ENCODE data around the gene C1orf198. TPM values are rescaled to one million over a fixed set of nuclear protein-coding genes. Genes with fewer than 3 reads are reported as not detected.

C1orf198 gene
- total and polyA plus RNA-seq, 2 of the 4 experiments (the other 2 are of a cell fraction) = 67.4 to 76.2 TPM

- Histone ChIP-seq H3K9me1 (ENCODE audit: insufficient read depth, low read length) (peaks cover 47% of the 10 kb centered on the region), H3K14ac (replicated peaks; ENCODE audit: low read depth, low read length) (no peak overlapping the region), H4K20me1 (ENCODE audit: insufficient read depth, low read length) (peaks cover 92% of the 10 kb centered on the region), H3K36me3 (ENCODE audit: control insufficient read depth, insufficient read depth, low read length) (peaks cover 14% of the 10 kb centered on the region), H3K79me1 (ENCODE audit: low read depth in 1 of 2, low read length in 2 of 2) (peaks cover 26 to 90% of the 10 kb centered on the region in 2 experiments), H4K5ac (ENCODE audit: low read depth, low read length) (no peak overlapping the region), H3K4me3 (ENCODE audit: insufficient read depth, low read depth, low read length) (no peak overlapping the region), H4K91ac (ENCODE audit: insufficient read depth, low read depth, low read length) (no peak overlapping the region), H3K27me3 (ENCODE audit: control insufficient read depth, insufficient read depth, low read length) (no peaks in the 10 kb centered on the region), H2BK15ac (ENCODE audit: low read depth, low read length) (no peak overlapping the region), H3K4me1 (ENCODE audit: control insufficient read depth, insufficient read depth, low read length) (peaks cover 55% of the 10 kb centered on the region), H3K9me3 (ENCODE audit: control insufficient read depth, insufficient read depth, low read length) (no peaks in the 10 kb centered on the region), H2AK9ac (replicated peaks; ENCODE audit: low read depth, low read length, poor library complexity) (no peak overlapping the region), H2BK20ac (ENCODE audit: low read depth, low read length) (no peak overlapping the region), H2BK5ac (ENCODE audit: low read depth, low read length, poor library complexity, severe bottlenecking) (no peak overlapping the region), H4K8ac (ENCODE audit: low read depth in 2 of 2, low read length in 2 of 2) (no peak overlapping the region), H3K27ac (ENCODE audit: insufficient read depth, low read length) (no peak overlapping the region), H3K9ac (ENCODE audit: low read depth, low read length) (no peak overlapping the region), H3K56ac (ENCODE audit: extremely low read depth, insufficient read depth, low read length) (no peak overlapping the region), H3K4ac (ENCODE audit: low read depth, low read length) (no peak overlapping the region), H3K23ac (ENCODE audit: low read depth, low read length) (no peak overlapping the region), H3K4me2 (ENCODE audit: low read depth, low read length) (no peak overlapping the region), H3K18ac (ENCODE audit: low read depth, low read length) (no peak overlapping the region), H2AFZ (replicated peaks; ENCODE audit: low read length, poor library complexity) (no peak overlapping the region), H2BK120ac (ENCODE audit: low read depth, low read length) (no peak overlapping the region), H2AK5ac (ENCODE audit: low read depth, low read length) (no peak overlapping the region)
- no TSS peak for BruUV-seq (replicated peaks)
- in situ Hi-C loops (cut with MboI; ENCODE audit: low sequenced_read_pairs) = loop anchor here (25.0 kb wide), 1 partner anchor 774 kb away; no protein-coding TSS in a partner anchor
- dilution Hi-C loops (cut with HindIII; ENCODE audit: low sequenced_read_pairs, unreplicated experiment) = no loop called here
- ATAC-seq (ENCODE audit: low read depth) (no peak), DNase-seq (no peak)
- intact Hi-C loops (cut with micrococcal nuclease) = no loop called here
- ChIA-PET CTCF (interaction anchor here (0.9 kb wide), 1 partner anchor 29 kb away, joined by 3 read pairs; no protein-coding TSS in a partner anchor), POLR2A (ENCODE audit: unreplicated experiment) (no interaction called here)
- WGBS, 2 experiments (ENCODE audit: extremely low coverage in 2 of 2, insufficient read length in 1 of 2) = no CpG with 5 or more reads among the region's 13 CpGs
- no peak for TF ChIP-seq POLR2A (IDR thresholded peaks at IDR 0.05; ENCODE audit: low read depth, low read length)
- TF ChIP-seq RAD21 (IDR thresholded peaks at IDR 0.05; ENCODE audit: low read length) = no peak
- no peak for TF ChIP-seq BHLHE40 (IDR thresholded peaks at IDR 0.05; ENCODE audit: low read depth, low read length)
Observed at GRCh38 chr1:230861489-230861888, 6.8 kb downstream of the C1orf198 start.

Measured in IMR-90 (cell line).